HEK293 (cell line): Measurements from ENCODE around the gene BTBD19.

ENCODE experiments used
- PRDM1 ChIP-seq: fragments of 450-650 bp; formaldehyde crosslinking; IDR thresholded peaks from 2 replicates; pipeline ENCODE4; 2016; ENCODE audit warnings: missing biosample characterization, missing genetic modification characterization
- ZBTB7A ChIP-seq: fragments of 450-650 bp; formaldehyde crosslinking; IDR thresholded peaks from 2 replicates; pipeline ENCODE4 v1.5.1; 2016; ENCODE audit warnings: low read depth, missing biosample characterization, missing genetic modification characterization
- ZNF530 ChIP-seq: fragments of 450-650 bp; formaldehyde crosslinking; IDR thresholded peaks from 2 replicates; pipeline ENCODE4 v1.5.1; 2016; ENCODE audit warnings: low read depth, missing biosample characterization, missing genetic modification characterization
- ZNF544 ChIP-seq: fragments of 450-650 bp; formaldehyde crosslinking; IDR thresholded peaks from 2 replicates; pipeline ENCODE4 v1.5.0; 2017; ENCODE audit warnings: missing biosample characterization, missing genetic modification characterization
- TF ChIP-seq, protein P1 (sequence below): fragments of 450-650 bp; formaldehyde crosslinking; IDR thresholded peaks from 2 replicates; pipeline ENCODE4 v1.5.1; 2016; ENCODE audit warnings: missing biosample characterization, missing genetic modification characterization
- TF ChIP-seq, protein P2 (sequence below): fragments of 450-650 bp; formaldehyde crosslinking; IDR thresholded peaks from 2 replicates; pipeline ENCODE4 v1.5.1; 2016; ENCODE audit warnings: missing biosample characterization, missing genetic modification characterization

DNA sequence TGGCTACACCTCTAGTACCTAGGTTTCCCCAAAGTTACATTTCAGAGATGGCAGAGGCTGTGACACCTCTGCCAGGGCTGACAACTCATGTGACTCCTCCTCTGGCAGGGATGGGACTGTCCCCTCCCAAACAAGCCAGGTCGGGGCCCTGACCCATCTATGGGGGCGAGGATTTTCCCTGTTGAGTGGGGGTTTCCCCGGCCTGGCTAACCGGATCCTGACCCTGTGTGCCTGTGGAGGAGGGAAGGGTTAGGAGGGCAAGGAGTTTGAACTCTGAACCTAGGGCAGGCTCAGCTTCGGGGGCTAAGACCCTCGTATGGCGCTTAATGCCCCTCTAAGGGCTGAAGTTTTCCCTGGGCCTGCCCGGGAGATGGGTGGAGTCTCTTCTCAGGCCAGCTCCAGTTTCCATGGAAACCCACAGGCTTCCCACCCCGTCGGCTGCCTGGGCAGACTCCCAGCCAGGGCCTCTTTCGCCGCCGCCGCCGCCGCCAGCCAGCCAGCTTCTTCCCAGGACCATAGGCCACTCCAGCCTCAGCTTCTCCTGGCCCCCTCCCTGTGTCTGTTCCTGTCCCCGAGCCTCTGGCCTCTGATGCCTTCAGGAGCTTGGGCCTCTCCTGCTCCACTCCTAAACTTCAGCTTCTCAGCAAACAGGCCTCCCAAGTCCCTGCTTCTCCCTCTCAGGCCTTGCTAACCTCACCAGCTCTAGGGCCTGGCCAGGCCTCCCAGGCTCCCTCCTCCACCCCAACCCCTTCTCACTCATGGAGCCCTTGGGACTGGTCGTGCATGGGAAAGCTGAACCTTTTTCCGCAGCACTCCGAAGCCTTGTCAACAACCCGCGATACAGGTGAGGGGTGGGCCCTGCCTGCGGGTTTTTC is at the start of gene BTBD19:
- TF ChIP-seq ZBTB7A (tag by site-specific recombination) (no peak), PRDM1 (no peak), ZNF530 (tag by site-specific recombination) (no peak), ZNF544 (tag by site-specific recombination) (no peak)
- TF ChIP-seq, protein P1, sequence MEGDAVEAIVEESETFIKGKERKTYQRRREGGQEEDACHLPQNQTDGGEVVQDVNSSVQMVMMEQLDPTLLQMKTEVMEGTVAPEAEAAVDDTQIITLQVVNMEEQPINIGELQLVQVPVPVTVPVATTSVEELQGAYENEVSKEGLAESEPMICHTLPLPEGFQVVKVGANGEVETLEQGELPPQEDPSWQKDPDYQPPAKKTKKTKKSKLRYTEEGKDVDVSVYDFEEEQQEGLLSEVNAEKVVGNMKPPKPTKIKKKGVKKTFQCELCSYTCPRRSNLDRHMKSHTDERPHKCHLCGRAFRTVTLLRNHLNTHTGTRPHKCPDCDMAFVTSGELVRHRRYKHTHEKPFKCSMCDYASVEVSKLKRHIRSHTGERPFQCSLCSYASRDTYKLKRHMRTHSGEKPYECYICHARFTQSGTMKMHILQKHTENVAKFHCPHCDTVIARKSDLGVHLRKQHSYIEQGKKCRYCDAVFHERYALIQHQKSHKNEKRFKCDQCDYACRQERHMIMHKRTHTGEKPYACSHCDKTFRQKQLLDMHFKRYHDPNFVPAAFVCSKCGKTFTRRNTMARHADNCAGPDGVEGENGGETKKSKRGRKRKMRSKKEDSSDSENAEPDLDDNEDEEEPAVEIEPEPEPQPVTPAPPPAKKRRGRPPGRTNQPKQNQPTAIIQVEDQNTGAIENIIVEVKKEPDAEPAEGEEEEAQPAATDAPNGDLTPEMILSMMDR (tag by site-specific recombination), result no peak
- TF ChIP-seq, protein P2, sequence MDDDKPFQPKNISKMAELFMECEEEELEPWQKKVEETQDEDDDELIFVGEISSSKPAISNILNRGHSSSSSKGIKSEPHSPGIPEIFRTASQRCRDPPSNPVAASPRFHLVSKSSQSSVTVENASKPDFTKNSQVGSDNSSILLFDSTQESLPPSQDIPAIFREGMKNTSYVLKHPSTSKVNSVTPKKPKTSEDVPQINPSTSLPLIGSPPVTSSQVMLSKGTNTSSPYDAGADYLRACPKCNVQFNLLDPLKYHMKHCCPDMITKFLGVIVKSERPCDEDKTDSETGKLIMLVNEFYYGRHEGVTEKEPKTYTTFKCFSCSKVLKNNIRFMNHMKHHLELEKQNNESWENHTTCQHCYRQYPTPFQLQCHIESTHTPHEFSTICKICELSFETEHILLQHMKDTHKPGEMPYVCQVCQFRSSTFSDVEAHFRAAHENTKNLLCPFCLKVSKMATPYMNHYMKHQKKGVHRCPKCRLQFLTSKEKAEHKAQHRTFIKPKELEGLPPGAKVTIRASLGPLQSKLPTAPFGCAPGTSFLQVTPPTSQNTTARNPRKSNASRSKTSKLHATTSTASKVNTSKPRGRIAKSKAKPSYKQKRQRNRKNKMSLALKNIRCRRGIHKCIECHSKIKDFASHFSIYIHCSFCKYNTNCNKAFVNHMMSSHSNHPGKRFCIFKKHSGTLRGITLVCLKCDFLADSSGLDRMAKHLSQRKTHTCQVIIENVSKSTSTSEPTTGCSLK (tag by site-specific recombination), result no peak
